PC-3 (cell line): ENCODE measurements around the gene ARL14EPL.

Experiments used
- EZH2 ChIP-seq: fragments of 300-600 bp; sonication (generic); IDR thresholded peaks from one replicate; pipeline ENCODE4 v1.6.1; 2017; ENCODE audit warnings: antibody characterized with exemption, mild to moderate bottlenecking, low read length; ENCODE audit not compliant: unreplicated experiment
- EZH2phosphoT487 ChIP-seq: fragments of 300-600 bp; sonication (generic); IDR thresholded peaks from 2 replicates; pipeline ENCODE4 v1.6.1; 2018; ENCODE audit warnings: mild to moderate bottlenecking, antibody characterized with exemption, low read length, borderline replicate concordance
- TF ChIP-seq, protein P1 (sequence below): fragments of 300-600 bp; sonication (generic); conservative IDR thresholded peaks from 2 replicates; pipeline ENCODE4 v1.5.1; 2017; ENCODE audit warnings: antibody characterized with exemption, low read depth, mild to moderate bottlenecking, low read length

GRCh38 chr5:116011046-116011445 lies 21.2 kb upstream of the ARL14EPL start:
- TF ChIP-seq, protein P1, sequence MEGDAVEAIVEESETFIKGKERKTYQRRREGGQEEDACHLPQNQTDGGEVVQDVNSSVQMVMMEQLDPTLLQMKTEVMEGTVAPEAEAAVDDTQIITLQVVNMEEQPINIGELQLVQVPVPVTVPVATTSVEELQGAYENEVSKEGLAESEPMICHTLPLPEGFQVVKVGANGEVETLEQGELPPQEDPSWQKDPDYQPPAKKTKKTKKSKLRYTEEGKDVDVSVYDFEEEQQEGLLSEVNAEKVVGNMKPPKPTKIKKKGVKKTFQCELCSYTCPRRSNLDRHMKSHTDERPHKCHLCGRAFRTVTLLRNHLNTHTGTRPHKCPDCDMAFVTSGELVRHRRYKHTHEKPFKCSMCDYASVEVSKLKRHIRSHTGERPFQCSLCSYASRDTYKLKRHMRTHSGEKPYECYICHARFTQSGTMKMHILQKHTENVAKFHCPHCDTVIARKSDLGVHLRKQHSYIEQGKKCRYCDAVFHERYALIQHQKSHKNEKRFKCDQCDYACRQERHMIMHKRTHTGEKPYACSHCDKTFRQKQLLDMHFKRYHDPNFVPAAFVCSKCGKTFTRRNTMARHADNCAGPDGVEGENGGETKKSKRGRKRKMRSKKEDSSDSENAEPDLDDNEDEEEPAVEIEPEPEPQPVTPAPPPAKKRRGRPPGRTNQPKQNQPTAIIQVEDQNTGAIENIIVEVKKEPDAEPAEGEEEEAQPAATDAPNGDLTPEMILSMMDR: no peak
- no peak for TF ChIP-seq EZH2phosphoT487
- no peak for TF ChIP-seq EZH2
